GM12872 (cell line): ENCODE measurements around the gene SSBP4.

ENCODE experiments used
- CTCF ChIP-seq: IDR thresholded peaks from 3 replicates; pipeline ENCODE4 v1.5.1; 2011; ENCODE audit warnings: low read depth, mild to moderate bottlenecking, low read length, moderate library complexity; ENCODE audit not compliant: insufficient read depth

The SSBP4 gene

GRCh38 chr19:18440415-18440877, 21.2 kb downstream of the SSBP4 start:
- peak; percentile 62 for TF ChIP-seq CTCF

- no peak for TF ChIP-seq CTCF
Measured at GRCh38 chr19:18440936-18441803, 22.0 kb downstream of the SSBP4 start.

- no peak for TF ChIP-seq CTCF
Measured at GRCh38 chr19:18441804-18442788, 22.9 kb downstream of the SSBP4 start.

- no peak for TF ChIP-seq CTCF
Measured at GRCh38 chr19:18442941-18443340, 23.7 kb downstream of the SSBP4 start.

- TF ChIP-seq CTCF, result no peak
Measured at GRCh38 chr19:18443406-18443805, 24.2 kb downstream of the SSBP4 start.

GRCh38 chr19:18443831-18444230, 24.6 kb downstream of the SSBP4 start:
- TF ChIP-seq CTCF, result no peak

GRCh38 chr19:18444513-18444912, 25.3 kb downstream of the SSBP4 start:
- no peak for TF ChIP-seq CTCF
